K562 (cell line): ENCODE measurements around the gene SUPT5H. TPM values are rescaled to one million over a fixed set of nuclear protein-coding genes. Genes with fewer than 3 reads are reported as not detected.

Experiments
- BRD4 ChIP-seq: fragments of 200-600 bp; sonication (generic); IDR thresholded peaks from 2 replicates; pipeline ENCODE4 v1.6.1; 2017; ENCODE audit warnings: inconsistent platforms
- DIDO1 ChIP-seq: fragments of 450-650 bp; IDR thresholded peaks from 2 replicates; pipeline ENCODE4 v1.6.1; 2016; ENCODE audit warnings: low read depth, missing biosample characterization, missing genetic modification characterization
- PCBP2 ChIP-seq: fragments of 200-400 bp; formaldehyde crosslinking; IDR thresholded peaks from 2 replicates; pipeline ENCODE4 v1.6.1; 2018; ENCODE audit warnings: low read length, low read depth, mild to moderate bottlenecking, moderate library complexity; ENCODE audit not compliant: poor library complexity, severe bottlenecking
- POLR2AphosphoS5 ChIP-seq: IDR thresholded peaks from 2 replicates; pipeline ENCODE4 v1.6.1; 2011; ENCODE audit warnings: mild to moderate bottlenecking, low read depth, low read length, moderate library complexity; ENCODE audit not compliant: control insufficient read depth, insufficient read depth
- TEAD4 ChIP-seq, 2 experiments: sonication (generic) in 1 of 2; formaldehyde crosslinking in 1 of 2; IDR thresholded peaks; 2 replicates each; pipeline versions ENCODE4 v1.6.1 to v1.8.0; 2012 to 2022; ENCODE audit warnings: borderline replicate concordance in 1 of 2, inconsistent platforms in 1 of 2, low read length in 1 of 2, mild to moderate bottlenecking in 1 of 2, missing genetic modification reagents in 1 of 2
- ZNF134 ChIP-seq: fragments of 250-450 bp; sonication (Bioruptor Pico); conservative IDR thresholded peaks from 2 replicates; pipeline ENCODE4 v1.4.0; 2020
- ZNF436 ChIP-seq: fragments of 250-450, 450-650 bp; sonication (Bioruptor Pico); formaldehyde crosslinking; IDR thresholded peaks from 2 replicates; pipeline ENCODE4 v1.7.0; 2020; ENCODE audit warnings: mild to moderate bottlenecking
- ZNF699 ChIP-seq: fragments of 250-450 bp; sonication (Bioruptor Pico); IDR thresholded peaks from 2 replicates; pipeline ENCODE4 v1.8.0; 2021; ENCODE audit warnings: mild to moderate bottlenecking, moderate library complexity; ENCODE audit not compliant: insufficient replicate concordance
- polyA plus RNA-seq, 8 experiments: library from polyadenylated mRNA; depleted of rRNA in 4 of 8; stranded (reverse) in 5 of 8; unstranded in 3 of 8; fragments of >200 nt; fragmentation: Nextera tagmentation in 2 of 8; fragmentation: Illumina TruSeq in 1 of 8; extraction: Ambion mirVana in 2 of 8; extraction: Trizol in 1 of 8; gene quantifications; 2 replicates each; pipeline versions ENCODE4 v1.2.1 to v1.2.3, GENCODE V29; 2011 to 2014; ENCODE audit warnings: inconsistent platforms in 1 of 8, missing spikeins in 1 of 8
- total RNA-seq, 7 experiments: library from RNA; depleted of rRNA in 6 of 7; stranded (reverse); fragments of >200 nt in 6 of 7; fragmentation: Illumina TruSeq in 2 of 7; extraction: Trizol in 2 of 7; gene quantifications; 2 replicates each; pipeline versions ENCODE4 v1.2.1 to v1.2.3, GENCODE V29; 2011 to 2021; ENCODE audit warnings: low replicate concordance in 1 of 7

Gene SUPT5H
- total and polyA plus RNA-seq, 9 of the 15 experiments (the other 6 are each of a cell fraction or from before 2014, with no cell fraction given): 13.3 to 85.9 (median 35.9) TPM

GRCh38 chr19:39445196-39446111 is at the start of gene SUPT5H (continued):
- TF ChIP-seq ZNF134 (CRISPR knock-in tag) (no peak), ZNF699 (CRISPR knock-in tag) (no peak), TEAD4 (IDR thresholded peaks at IDR 0.05; ENCODE audit: low read length) (peak; percentile 15; the same call in 1 of the 2 replicates), TEAD4 (CRISPR knock-in tag; IDR thresholded peaks at IDR 0.05; ENCODE audit: borderline replicate concordance) (no peak), DIDO1 (tag) (peak; percentile 52; the same call in 1 of the 2 replicates), ZNF436 (no peak), POLR2AphosphoS5 (peak; percentile 81), PCBP2 (no peak), BRD4 (no peak)
